ENCODE measurements around the gene PTEN.

GRCh38 chr10:87927091-87927490 lies 63.7 kb downstream of the PTEN start:
- no peak for TF ChIP-seq CTCF (IDR thresholded peaks at IDR 0.05)
- TF ChIP-seq EP300 (IDR thresholded peaks at IDR 0.05) = no peak
- TF ChIP-seq POLR2A (IDR thresholded peaks at IDR 0.05) = no peak
